ENCODE data around the gene PARP12. TPM values are rescaled to one million over a fixed set of nuclear protein-coding genes. Genes with fewer than 3 reads are reported as not detected.

PARP12 gene
- total and polyA plus RNA-seq, 10 of the 15 experiments (the other 5 are each of a cell fraction or from before 2014, with no cell fraction given), result 0.98 to 51.8 (median 18.0) TPM

DNA sequence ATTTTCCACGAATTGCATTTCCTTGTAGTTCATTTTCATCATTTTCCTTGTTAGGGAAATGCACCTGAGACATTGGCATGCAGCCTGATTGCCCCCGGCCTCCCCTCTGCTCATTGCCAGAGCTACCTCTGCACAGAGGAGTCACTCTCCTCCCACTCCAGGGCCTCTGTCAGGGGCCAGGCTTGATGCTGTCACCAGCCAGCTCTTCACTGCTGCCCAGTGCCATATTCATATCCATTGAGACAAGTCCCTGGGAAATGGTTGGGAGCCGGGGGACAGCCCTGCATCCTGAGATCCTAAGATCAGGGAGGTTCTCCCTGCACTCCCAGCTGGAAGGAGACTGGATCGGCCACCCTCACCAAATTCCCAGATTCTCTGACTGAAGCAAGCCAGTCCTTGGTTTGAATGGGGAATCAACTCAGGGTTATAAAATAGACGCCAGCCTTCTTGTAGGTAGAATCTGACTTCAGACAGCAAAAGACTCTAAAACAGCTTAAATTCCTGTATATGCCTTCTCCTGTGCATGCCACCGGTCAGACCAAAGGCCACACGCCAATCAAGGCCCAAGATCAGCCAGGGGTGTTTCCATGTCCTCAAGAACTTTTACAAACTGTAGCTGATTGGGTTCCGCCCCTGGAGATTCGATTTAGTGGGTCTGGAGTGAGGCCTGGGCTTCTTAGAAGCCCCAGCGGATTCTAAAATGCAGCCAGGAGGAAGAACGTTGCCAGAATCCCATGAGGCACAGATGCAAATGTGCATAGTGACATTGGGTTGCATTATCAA is 86.5 kb downstream of the PARP12 start:
- Histone ChIP-seq H3K79me2 (ENCODE audit: control insufficient read depth, insufficient read depth, low read length) (no peaks in the 10 kb centered on the region), H3K4me3 (no peak overlapping the region), H3K27ac (ENCODE audit: control insufficient read depth, insufficient read depth) (no peak overlapping the region), H2AFZ (ENCODE audit: control insufficient read depth, low read depth, low read length) (no peak overlapping the region), H3K27me3 (replicated peaks in 1 of 2; ENCODE audit: control insufficient read depth in 2 of 2, insufficient read depth in 2 of 2, low read length in 1 of 2) (no peaks in the 10 kb centered on the region; a peak in 1 of 4 replicates), H4K20me1 (ENCODE audit: control insufficient read depth, insufficient read depth) (no peaks in the 10 kb centered on the region), H3K9ac (ENCODE audit: control insufficient read depth, insufficient read depth, low read length) (no peak overlapping the region), H3K36me3 (ENCODE audit: control insufficient read depth in 2 of 2, insufficient read depth in 2 of 2, low read length in 1 of 2) (no peaks in the 10 kb centered on the region), H3K9me3 (replicated peaks; ENCODE audit: control insufficient read depth, insufficient read depth, low read length) (no peaks in the 10 kb centered on the region), H3K4me1 (ENCODE audit: control insufficient read depth, insufficient read depth, low read length) (no peaks in the 10 kb centered on the region), H3K4me2 (ENCODE audit: control insufficient read depth, insufficient read depth) (no peak overlapping the region)
- TF ChIP-seq GATAD2B (conservative IDR thresholded peaks at IDR 0.05; ENCODE audit: low read depth) (no peak), POLR2A (IDR thresholded peaks at IDR 0.05; ENCODE audit: low read depth, low read length) (no peak), SIN3A (IDR thresholded peaks at IDR 0.05; ENCODE audit: low read depth, low read length) (no peak), SPI1 (IDR thresholded peaks at IDR 0.05; ENCODE audit: borderline replicate concordance, insufficient read depth, low read depth, low read length) (no peak), MYB (IDR thresholded peaks at IDR 0.05; ENCODE audit: borderline replicate concordance, low read depth, low read length) (no peak)
- TF ChIP-seq, protein P1, sequence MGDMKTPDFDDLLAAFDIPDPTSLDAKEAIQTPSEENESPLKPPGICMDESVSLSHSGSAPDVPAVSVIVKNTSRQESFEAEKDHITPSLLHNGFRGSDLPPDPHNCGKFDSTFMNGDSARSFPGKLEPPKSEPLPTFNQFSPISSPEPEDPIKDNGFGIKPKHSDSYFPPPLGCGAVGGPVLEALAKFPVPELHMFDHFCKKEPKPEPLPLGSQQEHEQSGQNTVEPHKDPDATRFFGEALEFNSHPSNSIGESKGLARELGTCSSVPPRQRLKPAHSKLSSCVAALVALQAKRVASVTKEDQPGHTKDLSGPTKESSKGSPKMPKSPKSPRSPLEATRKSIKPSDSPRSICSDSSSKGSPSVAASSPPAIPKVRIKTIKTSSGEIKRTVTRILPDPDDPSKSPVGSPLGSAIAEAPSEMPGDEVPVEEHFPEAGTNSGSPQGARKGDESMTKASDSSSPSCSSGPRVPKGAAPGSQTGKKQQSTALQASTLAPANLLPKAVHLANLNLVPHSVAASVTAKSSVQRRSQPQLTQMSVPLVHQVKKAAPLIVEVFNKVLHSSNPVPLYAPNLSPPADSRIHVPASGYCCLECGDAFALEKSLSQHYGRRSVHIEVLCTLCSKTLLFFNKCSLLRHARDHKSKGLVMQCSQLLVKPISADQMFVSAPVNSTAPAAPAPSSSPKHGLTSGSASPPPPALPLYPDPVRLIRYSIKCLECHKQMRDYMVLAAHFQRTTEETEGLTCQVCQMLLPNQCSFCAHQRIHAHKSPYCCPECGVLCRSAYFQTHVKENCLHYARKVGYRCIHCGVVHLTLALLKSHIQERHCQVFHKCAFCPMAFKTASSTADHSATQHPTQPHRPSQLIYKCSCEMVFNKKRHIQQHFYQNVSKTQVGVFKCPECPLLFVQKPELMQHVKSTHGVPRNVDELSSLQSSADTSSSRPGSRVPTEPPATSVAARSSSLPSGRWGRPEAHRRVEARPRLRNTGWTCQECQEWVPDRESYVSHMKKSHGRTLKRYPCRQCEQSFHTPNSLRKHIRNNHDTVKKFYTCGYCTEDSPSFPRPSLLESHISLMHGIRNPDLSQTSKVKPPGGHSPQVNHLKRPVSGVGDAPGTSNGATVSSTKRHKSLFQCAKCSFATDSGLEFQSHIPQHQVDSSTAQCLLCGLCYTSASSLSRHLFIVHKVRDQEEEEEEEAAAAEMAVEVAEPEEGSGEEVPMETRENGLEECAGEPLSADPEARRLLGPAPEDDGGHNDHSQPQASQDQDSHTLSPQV (IDR thresholded peaks at IDR 0.05), result no peak
- TF ChIP-seq, protein P2, sequence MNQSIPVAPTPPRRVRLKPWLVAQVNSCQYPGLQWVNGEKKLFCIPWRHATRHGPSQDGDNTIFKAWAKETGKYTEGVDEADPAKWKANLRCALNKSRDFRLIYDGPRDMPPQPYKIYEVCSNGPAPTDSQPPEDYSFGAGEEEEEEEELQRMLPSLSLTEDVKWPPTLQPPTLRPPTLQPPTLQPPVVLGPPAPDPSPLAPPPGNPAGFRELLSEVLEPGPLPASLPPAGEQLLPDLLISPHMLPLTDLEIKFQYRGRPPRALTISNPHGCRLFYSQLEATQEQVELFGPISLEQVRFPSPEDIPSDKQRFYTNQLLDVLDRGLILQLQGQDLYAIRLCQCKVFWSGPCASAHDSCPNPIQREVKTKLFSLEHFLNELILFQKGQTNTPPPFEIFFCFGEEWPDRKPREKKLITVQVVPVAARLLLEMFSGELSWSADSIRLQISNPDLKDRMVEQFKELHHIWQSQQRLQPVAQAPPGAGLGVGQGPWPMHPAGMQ (IDR thresholded peaks at IDR 0.05; ENCODE audit: borderline replicate concordance), result no peak
- in situ Hi-C loops (cut with MboI), result no loop called here
- BruUV-seq (replicated peaks), result no TSS peak
- no peak for ATAC-seq
- POLR2A ChIA-PET, result no interaction called here
- WGBS (ENCODE audit: insufficient coverage, insufficient replicate concordance, low lambda C conversion rate, missing lambda C conversion rate), result 78% methylated on average over 9 of the region's 11 CpGs
- RAD21 ChIA-PET (ENCODE audit: unreplicated experiment), result interaction anchor here (1.0 kb wide), 1 partner anchor 329 kb away, joined by 6 read pairs; no protein-coding TSS in a partner anchor
- FAIRE-seq, result no peak
- CTCF ChIA-PET, result no interaction called here
- SMC1A ChIA-PET (ENCODE audit: uncharacterized antibody, unreplicated experiment), result interaction anchor here (0.6 kb wide), 1 partner anchor 131 kb away, joined by 3 read pairs; no protein-coding TSS in a partner anchor
- DNase-seq (ENCODE audit: low read depth, low spot score), result no peak
- intact Hi-C loops (cut with micrococcal nuclease; ENCODE audit: unreplicated experiment), result no loop called here
